ENCODE data around the gene LRP2.
"Not testable (repeated sequence)": the region's sequence is repeated elsewhere in the genome, so short reads cannot be mapped to it uniquely, and the experiment has no call there.

Gene LRP2

DNA sequence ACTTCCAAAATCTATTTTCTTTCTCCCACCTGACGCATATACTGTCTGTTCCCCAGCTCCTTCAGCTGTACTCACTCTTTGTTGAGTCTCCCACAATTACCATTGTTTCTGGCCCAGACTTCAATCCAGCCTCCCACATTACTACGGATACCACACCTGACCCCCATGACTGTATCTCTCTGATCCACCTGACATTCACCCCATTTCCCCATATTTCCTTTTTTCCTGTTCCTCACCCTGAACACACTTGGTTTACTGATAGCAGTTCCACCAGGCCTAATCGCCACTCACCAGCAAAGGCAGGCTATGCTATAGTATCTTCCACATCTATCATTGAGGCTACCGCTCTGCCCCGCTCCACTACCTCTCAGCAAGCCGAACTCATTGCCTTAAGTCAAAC, 228.1 kb downstream of the LRP2 start:
- H3K27me3 ChIP-seq (ENCODE audit: control insufficient read depth, insufficient read depth, low read length); H3K36me3 ChIP-seq (ENCODE audit: insufficient read depth, low read length); H3K4me2 ChIP-seq (ENCODE audit: low read length); H3K9ac ChIP-seq (ENCODE audit: low read depth, low read length); H3K9me3 ChIP-seq (replicated peaks; ENCODE audit: low read length); H3K4me1 ChIP-seq (ENCODE audit: control insufficient read depth, insufficient read depth, low read length); H3K4me3 ChIP-seq (ENCODE audit: low read length): not testable (repeated sequence)

- Histone ChIP-seq H3K4me3 (ENCODE audit: low read length) (no peak overlapping the region), H3K9ac (ENCODE audit: low read depth, low read length) (no peak overlapping the region), H3K4me2 (ENCODE audit: low read length) (no peak overlapping the region), H3K9me3 (replicated peaks; ENCODE audit: low read length) (no peaks in the 10 kb centered on the region), H3K27me3 (ENCODE audit: control insufficient read depth, insufficient read depth, low read length) (peaks cover 2% of the 10 kb centered on the region), H3K36me3 (ENCODE audit: insufficient read depth, low read length) (no peaks in the 10 kb centered on the region), H3K4me1 (ENCODE audit: control insufficient read depth, insufficient read depth, low read length) (no peaks in the 10 kb centered on the region)
Observed at GRCh38 chr2:169131587-169132512, 230.5 kb downstream of the LRP2 start.

- no peaks in the 10 kb centered on the region for H3K9me3 ChIP-seq (replicated peaks; ENCODE audit: low read length)
- H3K4me1 ChIP-seq (ENCODE audit: control insufficient read depth, insufficient read depth, low read length): no peaks in the 10 kb centered on the region
- H3K36me3 ChIP-seq (ENCODE audit: insufficient read depth, low read length): no peaks in the 10 kb centered on the region
- H3K27me3 ChIP-seq (ENCODE audit: control insufficient read depth, insufficient read depth, low read length): peaks cover 2% of the 10 kb centered on the region
- H3K4me3 ChIP-seq (ENCODE audit: low read length): no peak overlapping the region
- no peak overlapping the region for H3K4me2 ChIP-seq (ENCODE audit: low read length)
- H3K9ac ChIP-seq (ENCODE audit: low read depth, low read length): no peak overlapping the region
Observed at GRCh38 chr2:169129703-169130243, 232.6 kb downstream of the LRP2 start.

DNA sequence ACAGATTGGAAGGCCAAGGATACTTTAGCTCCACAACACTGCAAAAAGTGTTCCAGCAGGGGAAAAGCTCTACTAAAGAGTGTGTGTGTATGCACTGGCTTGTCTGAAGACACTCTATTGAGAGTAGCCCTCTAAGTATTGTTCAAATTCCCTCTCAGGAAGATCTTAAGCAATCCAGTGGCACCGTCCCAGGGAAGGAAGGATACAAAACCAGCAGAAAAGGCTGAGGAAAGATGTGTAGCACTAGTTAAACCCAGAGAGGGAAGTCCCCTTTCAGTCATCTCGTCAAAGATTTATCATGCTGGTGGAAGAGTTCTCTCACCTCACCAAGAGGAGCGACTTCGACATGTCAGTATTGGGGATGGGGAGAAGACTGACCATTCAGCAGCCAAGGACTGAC, 242.5 kb downstream of the LRP2 start:
- H3K4me1 ChIP-seq (ENCODE audit: control insufficient read depth, insufficient read depth, low read length): no peaks in the 10 kb centered on the region
- no peak overlapping the region for H3K4me3 ChIP-seq (ENCODE audit: low read length)
- no peaks in the 10 kb centered on the region for H3K9me3 ChIP-seq (replicated peaks; ENCODE audit: low read length)
- peaks cover 10% of the 10 kb centered on the region for H3K27me3 ChIP-seq (ENCODE audit: control insufficient read depth, insufficient read depth, low read length)
- H3K9ac ChIP-seq (ENCODE audit: low read depth, low read length): no peak overlapping the region
- no peak overlapping the region for H3K4me2 ChIP-seq (ENCODE audit: low read length)
- H3K36me3 ChIP-seq (ENCODE audit: insufficient read depth, low read length): no peaks in the 10 kb centered on the region

- no peaks in the 10 kb centered on the region for H3K4me1 ChIP-seq (ENCODE audit: control insufficient read depth, insufficient read depth, low read length)
- H3K9me3 ChIP-seq (replicated peaks; ENCODE audit: low read length): no peaks in the 10 kb centered on the region
- H3K4me2 ChIP-seq (ENCODE audit: low read length): no peak overlapping the region
- no peaks in the 10 kb centered on the region for H3K36me3 ChIP-seq (ENCODE audit: insufficient read depth, low read length)
- peaks cover 7% of the 10 kb centered on the region for H3K27me3 ChIP-seq (ENCODE audit: control insufficient read depth, insufficient read depth, low read length)
- H3K9ac ChIP-seq (ENCODE audit: low read depth, low read length): no peak overlapping the region
- no peak overlapping the region for H3K4me3 ChIP-seq (ENCODE audit: low read length)
Observed at GRCh38 chr2:169119123-169119760, 243.1 kb downstream of the LRP2 start.

DNA sequence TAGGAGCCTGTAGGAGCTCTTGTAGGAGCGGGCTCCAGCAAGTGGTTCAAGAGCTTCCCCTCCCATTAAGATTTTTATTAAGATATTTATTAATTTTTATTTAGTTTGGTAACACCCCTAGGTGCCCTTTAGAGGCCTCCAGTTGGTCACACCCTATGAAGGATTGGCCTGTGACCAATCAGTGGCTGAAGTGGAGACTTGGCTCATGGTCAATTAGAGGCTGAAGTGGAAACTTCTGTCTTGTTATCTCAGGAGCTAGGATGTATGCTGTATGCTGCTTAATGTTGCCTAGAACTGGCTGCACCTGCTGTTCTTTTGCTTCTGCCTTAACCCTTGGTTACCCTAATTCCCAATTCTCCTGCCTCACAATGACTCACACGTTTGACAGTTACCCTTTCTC, 244.3 kb downstream of the LRP2 start:
- Histone ChIP-seq H3K4me2 (ENCODE audit: low read length) (no peak overlapping the region), H3K9ac (ENCODE audit: low read depth, low read length) (no peak overlapping the region), H3K36me3 (ENCODE audit: insufficient read depth, low read length) (no peaks in the 10 kb centered on the region), H3K4me1 (ENCODE audit: control insufficient read depth, insufficient read depth, low read length) (no peaks in the 10 kb centered on the region), H3K9me3 (replicated peaks; ENCODE audit: low read length) (no peaks in the 10 kb centered on the region), H3K27me3 (ENCODE audit: control insufficient read depth, insufficient read depth, low read length) (peaks cover 6% of the 10 kb centered on the region), H3K4me3 (ENCODE audit: low read length) (no peak overlapping the region)

- H3K9ac ChIP-seq (ENCODE audit: low read depth, low read length): no peak overlapping the region
- no peaks in the 10 kb centered on the region for H3K36me3 ChIP-seq (ENCODE audit: insufficient read depth, low read length)
- no peaks in the 10 kb centered on the region for H3K9me3 ChIP-seq (replicated peaks; ENCODE audit: low read length)
- no peak overlapping the region for H3K4me2 ChIP-seq (ENCODE audit: low read length)
- no peaks in the 10 kb centered on the region for H3K4me1 ChIP-seq (ENCODE audit: control insufficient read depth, insufficient read depth, low read length)
- H3K27me3 ChIP-seq (ENCODE audit: control insufficient read depth, insufficient read depth, low read length): peaks cover 6% of the 10 kb centered on the region
- H3K4me3 ChIP-seq (ENCODE audit: low read length): no peak overlapping the region
Observed at GRCh38 chr2:169116993-169117392, 245.3 kb downstream of the LRP2 start.

DNA sequence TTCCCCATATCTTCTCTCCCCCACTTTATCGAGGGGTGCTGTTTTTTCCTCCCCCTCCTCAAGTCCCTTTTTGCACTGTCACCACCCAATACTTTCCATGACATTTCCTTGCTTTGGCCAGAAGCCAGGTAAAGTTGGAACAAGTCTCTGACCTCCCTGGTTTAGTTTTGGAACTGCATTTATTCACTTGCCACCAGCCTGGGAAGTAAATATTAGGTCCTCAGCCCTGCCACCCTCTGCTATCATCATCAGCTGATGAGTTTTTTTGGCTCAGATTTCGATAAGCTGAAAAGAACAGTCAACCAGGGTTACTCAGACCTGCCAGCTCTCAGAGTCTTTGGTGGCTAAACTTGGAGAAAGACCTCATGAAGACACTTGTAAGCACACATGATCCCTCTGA, 246.0 kb downstream of the LRP2 start:
- Histone ChIP-seq H3K27me3 (ENCODE audit: control insufficient read depth, insufficient read depth, low read length) (peaks cover 6% of the 10 kb centered on the region), H3K4me1 (ENCODE audit: control insufficient read depth, insufficient read depth, low read length) (no peaks in the 10 kb centered on the region), H3K4me2 (ENCODE audit: low read length) (no peak overlapping the region), H3K9ac (ENCODE audit: low read depth, low read length) (no peak overlapping the region), H3K9me3 (replicated peaks; ENCODE audit: low read length) (no peaks in the 10 kb centered on the region), H3K4me3 (ENCODE audit: low read length) (no peak overlapping the region), H3K36me3 (ENCODE audit: insufficient read depth, low read length) (no peaks in the 10 kb centered on the region)

- Histone ChIP-seq H3K36me3 (ENCODE audit: insufficient read depth, low read length) (no peaks in the 10 kb centered on the region), H3K4me1 (ENCODE audit: control insufficient read depth, insufficient read depth, low read length) (no peaks in the 10 kb centered on the region), H3K4me3 (ENCODE audit: low read length) (no peak overlapping the region), H3K27me3 (ENCODE audit: control insufficient read depth, insufficient read depth, low read length) (peaks cover 9% of the 10 kb centered on the region), H3K9me3 (replicated peaks; ENCODE audit: low read length) (no peaks in the 10 kb centered on the region), H3K4me2 (ENCODE audit: low read length) (no peak overlapping the region), H3K9ac (ENCODE audit: low read depth, low read length) (no peak overlapping the region)
Observed at GRCh38 chr2:169114056-169114455, 248.3 kb downstream of the LRP2 start.

GRCh38 chr2:169112841-169113240, 249.5 kb downstream of the LRP2 start:
- H3K27me3 ChIP-seq (ENCODE audit: control insufficient read depth, insufficient read depth, low read length): peaks cover 9% of the 10 kb centered on the region
- H3K4me1 ChIP-seq (ENCODE audit: control insufficient read depth, insufficient read depth, low read length): no peaks in the 10 kb centered on the region
- no peak overlapping the region for H3K4me2 ChIP-seq (ENCODE audit: low read length)
- no peaks in the 10 kb centered on the region for H3K36me3 ChIP-seq (ENCODE audit: insufficient read depth, low read length)
- H3K9me3 ChIP-seq (replicated peaks; ENCODE audit: low read length): no peaks in the 10 kb centered on the region
- H3K4me3 ChIP-seq (ENCODE audit: low read length): no peak overlapping the region
- no peak overlapping the region for H3K9ac ChIP-seq (ENCODE audit: low read depth, low read length)

DNA sequence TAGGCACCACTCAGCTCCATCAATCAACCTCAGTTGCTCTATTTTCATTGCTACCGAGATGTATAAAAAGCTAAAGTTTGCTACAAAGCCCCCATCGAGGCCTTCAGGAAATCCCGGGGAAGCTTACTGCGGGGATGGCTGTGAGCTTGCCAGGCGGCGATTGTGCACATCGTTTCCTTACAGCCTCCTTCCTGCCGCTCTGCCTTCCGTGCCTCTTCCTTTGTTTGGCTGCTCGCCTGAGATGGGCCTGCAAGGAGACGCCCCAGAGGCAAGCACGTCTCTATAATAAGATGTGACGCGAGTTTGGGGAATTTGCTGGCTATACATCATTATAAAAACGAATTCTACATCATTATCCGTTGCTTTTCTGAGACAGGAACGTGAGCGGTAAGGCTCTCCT, 251.4 kb downstream of the LRP2 start:
- Histone ChIP-seq H3K9me3 (replicated peaks; ENCODE audit: low read length) (no peaks in the 10 kb centered on the region), H3K27me3 (ENCODE audit: control insufficient read depth, insufficient read depth, low read length) (peaks cover 3% of the 10 kb centered on the region), H3K4me3 (ENCODE audit: low read length) (no peak overlapping the region), H3K4me1 (ENCODE audit: control insufficient read depth, insufficient read depth, low read length) (no peaks in the 10 kb centered on the region), H3K9ac (ENCODE audit: low read depth, low read length) (no peak overlapping the region), H3K4me2 (ENCODE audit: low read length) (no peak overlapping the region), H3K36me3 (ENCODE audit: insufficient read depth, low read length) (no peaks in the 10 kb centered on the region)

All from skeletal muscle satellite cell (primary cell).